Central memory CD4-positive, alpha-beta T cell (primary cell): ENCODE results near the gene GGA3.

Experiments used
- DNase-seq: peaks from one replicate; pipeline ENCODE4 v3.0.0; 2022

GGA3 gene

GRCh38 chr17:75244133-75244866 lies 17.1 kb downstream of the GGA3 start:
- DNase-seq = no peak

- peak; percentile 84 for DNase-seq
These were observed 18.9 kb downstream of the GGA3 start for GRCh38 chr17:75242461-75243042.

GRCh38 chr17:75241996-75242460 lies 19.4 kb downstream of the GGA3 start:
- no peak for DNase-seq

- no peak for DNase-seq
These were observed 19.9 kb downstream of the GGA3 start for GRCh38 chr17:75241502-75241901.

GRCh38 chr17:75241143-75241430 lies 20.3 kb downstream of the GGA3 start:
- DNase-seq = no peak

GRCh38 chr17:75240394-75241142 lies 20.8 kb downstream of the GGA3 start:
- DNase-seq = no peak

- DNase-seq = no peak
These were observed 21.5 kb downstream of the GGA3 start for GRCh38 chr17:75239778-75240393.

GRCh38 chr17:75239214-75239613 lies 22.2 kb downstream of the GGA3 start:
- no peak for DNase-seq

- peak; percentile 63 for DNase-seq
These were observed 22.7 kb downstream of the GGA3 start for GRCh38 chr17:75238684-75239191.

- DNase-seq = no peak
These were observed 23.3 kb downstream of the GGA3 start for GRCh38 chr17:75238020-75238580.

GRCh38 chr17:75237100-75238014 lies 24.0 kb downstream of the GGA3 start:
- no peak for DNase-seq

- DNase-seq = no peak
These were observed 28.6 kb downstream of the GGA3 start for GRCh38 chr17:75232786-75233185.

GRCh38 chr17:75231741-75232464 lies 29.5 kb downstream of the GGA3 start:
- no peak for DNase-seq

GRCh38 chr17:75231071-75231470 lies 30.3 kb downstream of the GGA3 start:
- DNase-seq = no peak

- DNase-seq = no peak
These were observed 32.6 kb downstream of the GGA3 start for GRCh38 chr17:75228847-75229246.

- DNase-seq = no peak
These were observed 33.1 kb downstream of the GGA3 start for GRCh38 chr17:75228305-75228704.

GRCh38 chr17:75227729-75228128 lies 33.7 kb downstream of the GGA3 start:
- no peak for DNase-seq

GRCh38 chr17:75225016-75225415 lies 36.4 kb downstream of the GGA3 start:
- no peak for DNase-seq

GRCh38 chr17:75219815-75220214 lies 41.6 kb downstream of the GGA3 start:
- DNase-seq = no peak

- no peak for DNase-seq
These were observed 43.3 kb downstream of the GGA3 start for GRCh38 chr17:75218131-75218530.

GRCh38 chr17:75209061-75209460 lies 52.3 kb downstream of the GGA3 start:
- no peak for DNase-seq
